Neural crest cell (in vitro differentiated cells): ENCODE results near the gene FGF11. TPM values are rescaled to one million over a fixed set of nuclear protein-coding genes. Genes with fewer than 3 reads are reported as not detected.

ENCODE experiments used
- DNase-seq: peaks from one replicate; pipeline ENCODE4 v3.0.0; 2021; ENCODE audit warnings: low read depth, mixed read lengths, low spot score
- H3K27ac Mint-ChIP-seq: one replicate; pipeline ENCODE4 v1.8.0; 2021; ENCODE audit warnings: mild to moderate bottlenecking, mixed read lengths; ENCODE audit not compliant: unreplicated experiment
- H3K27me3 Mint-ChIP-seq: 2 replicates; pipeline ENCODE4 v1.8.0; 2021; ENCODE audit warnings: low read depth, mild to moderate bottlenecking, mixed read lengths
- H3K36me3 Mint-ChIP-seq: 2 replicates; pipeline ENCODE4 v1.8.0; 2021; ENCODE audit warnings: low read depth, mild to moderate bottlenecking, mixed read lengths
- H3K4me1 Mint-ChIP-seq: 2 replicates; pipeline ENCODE4 v1.8.0; 2021; ENCODE audit warnings: mixed read lengths
- H3K4me3 Mint-ChIP-seq: one replicate; pipeline ENCODE4 v1.8.0; 2021; ENCODE audit warnings: mild to moderate bottlenecking, mixed read lengths
- H3K9me3 Mint-ChIP-seq: 2 replicates; pipeline ENCODE4 v1.8.0; 2021; ENCODE audit warnings: mixed read lengths
- total RNA-seq: library from RNA; stranded (reverse); gene quantifications from 2 replicates; pipeline ENCODE4 v1.2.1, GENCODE V29; 2021
- TF ChIP-seq, protein P1 (sequence below): fragments of 200-600 bp; sonication (generic); conservative IDR thresholded peaks from 2 replicates; pipeline ENCODE4 v1.5.0; 2021; ENCODE audit warnings: antibody characterized with exemption, mild to moderate bottlenecking

Gene FGF11
- total RNA-seq, 1 donor from 2014 or later, result 6.0 TPM

DNA sequence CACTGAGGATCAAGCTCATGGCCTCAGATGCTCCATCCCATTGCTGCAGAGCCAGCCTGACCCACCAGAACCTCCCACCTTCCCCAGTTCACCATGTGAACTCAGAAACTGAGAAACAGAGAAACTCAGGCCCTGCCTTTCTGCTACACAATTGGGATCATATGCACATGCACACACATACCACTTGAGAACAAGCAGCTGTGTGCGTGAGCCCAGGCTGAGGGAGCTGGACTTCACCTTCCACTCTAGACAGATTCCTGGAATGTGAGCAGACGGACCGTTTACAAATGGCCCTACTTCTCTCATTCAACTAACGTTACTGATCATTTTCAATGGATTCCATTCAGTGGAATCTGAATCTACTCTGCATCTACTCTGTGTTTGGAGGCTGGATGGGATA, 15.6 kb upstream of the FGF11 start:
- Mint-ChIP-seq H3K9me3 (no peaks in the 10 kb centered on the region), H3K4me1 (peaks cover 30% of the 10 kb centered on the region), H3K27me3 (peaks cover 2% of the 10 kb centered on the region), H3K27ac (no peak overlapping the region), H3K36me3 (no peaks in the 10 kb centered on the region), H3K4me3 (peak overlapping the region; percentile 10)
- TF ChIP-seq, protein P1, sequence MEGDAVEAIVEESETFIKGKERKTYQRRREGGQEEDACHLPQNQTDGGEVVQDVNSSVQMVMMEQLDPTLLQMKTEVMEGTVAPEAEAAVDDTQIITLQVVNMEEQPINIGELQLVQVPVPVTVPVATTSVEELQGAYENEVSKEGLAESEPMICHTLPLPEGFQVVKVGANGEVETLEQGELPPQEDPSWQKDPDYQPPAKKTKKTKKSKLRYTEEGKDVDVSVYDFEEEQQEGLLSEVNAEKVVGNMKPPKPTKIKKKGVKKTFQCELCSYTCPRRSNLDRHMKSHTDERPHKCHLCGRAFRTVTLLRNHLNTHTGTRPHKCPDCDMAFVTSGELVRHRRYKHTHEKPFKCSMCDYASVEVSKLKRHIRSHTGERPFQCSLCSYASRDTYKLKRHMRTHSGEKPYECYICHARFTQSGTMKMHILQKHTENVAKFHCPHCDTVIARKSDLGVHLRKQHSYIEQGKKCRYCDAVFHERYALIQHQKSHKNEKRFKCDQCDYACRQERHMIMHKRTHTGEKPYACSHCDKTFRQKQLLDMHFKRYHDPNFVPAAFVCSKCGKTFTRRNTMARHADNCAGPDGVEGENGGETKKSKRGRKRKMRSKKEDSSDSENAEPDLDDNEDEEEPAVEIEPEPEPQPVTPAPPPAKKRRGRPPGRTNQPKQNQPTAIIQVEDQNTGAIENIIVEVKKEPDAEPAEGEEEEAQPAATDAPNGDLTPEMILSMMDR, result no peak
- DNase-seq, result no peak

GRCh38 chr17:7425316-7425715, 14.0 kb upstream of the FGF11 start, which contains the start of gene SPEM2:
Gene SPEM2, plus strand, starts transcription at chr17:7425616. Its CDS starts 73 bp downstream, at chr17:7425689.
- TF ChIP-seq, protein P1, result no peak
- H3K9me3 Mint-ChIP-seq, result no peaks in the 10 kb centered on the region
- H3K4me1 Mint-ChIP-seq, result peaks cover 14% of the 10 kb centered on the region
- no peak within 1 kb of the TSS for H3K27ac Mint-ChIP-seq
- no peaks in the 10 kb centered on the region for H3K36me3 Mint-ChIP-seq
- no peaks in the 10 kb centered on the region for H3K27me3 Mint-ChIP-seq
- DNase-seq, result no peak
- H3K4me3 Mint-ChIP-seq, result no peak within 1 kb of the TSS

GRCh38 chr17:7425756-7426155, 13.6 kb upstream of the FGF11 start:
- DNase-seq, result no peak
- H3K4me1 Mint-ChIP-seq, result peaks cover 9% of the 10 kb centered on the region
- peaks cover 2% of the 10 kb centered on the region for H3K9me3 Mint-ChIP-seq
- H3K4me3 Mint-ChIP-seq, result no peak overlapping the region
- no peak overlapping the region for H3K27ac Mint-ChIP-seq
- no peaks in the 10 kb centered on the region for H3K36me3 Mint-ChIP-seq
- TF ChIP-seq, protein P1, result no peak
- H3K27me3 Mint-ChIP-seq, result no peaks in the 10 kb centered on the region

GRCh38 chr17:7426203-7426863, 13.0 kb upstream of the FGF11 start:
- H3K27me3 Mint-ChIP-seq, result no peaks in the 10 kb centered on the region
- peaks cover 4% of the 10 kb centered on the region for H3K9me3 Mint-ChIP-seq
- no peak overlapping the region for H3K4me3 Mint-ChIP-seq
- peaks cover 6% of the 10 kb centered on the region for H3K4me1 Mint-ChIP-seq
- no peak overlapping the region for H3K27ac Mint-ChIP-seq
- DNase-seq, result no peak
- no peaks in the 10 kb centered on the region for H3K36me3 Mint-ChIP-seq
- TF ChIP-seq, protein P1, result no peak

DNA sequence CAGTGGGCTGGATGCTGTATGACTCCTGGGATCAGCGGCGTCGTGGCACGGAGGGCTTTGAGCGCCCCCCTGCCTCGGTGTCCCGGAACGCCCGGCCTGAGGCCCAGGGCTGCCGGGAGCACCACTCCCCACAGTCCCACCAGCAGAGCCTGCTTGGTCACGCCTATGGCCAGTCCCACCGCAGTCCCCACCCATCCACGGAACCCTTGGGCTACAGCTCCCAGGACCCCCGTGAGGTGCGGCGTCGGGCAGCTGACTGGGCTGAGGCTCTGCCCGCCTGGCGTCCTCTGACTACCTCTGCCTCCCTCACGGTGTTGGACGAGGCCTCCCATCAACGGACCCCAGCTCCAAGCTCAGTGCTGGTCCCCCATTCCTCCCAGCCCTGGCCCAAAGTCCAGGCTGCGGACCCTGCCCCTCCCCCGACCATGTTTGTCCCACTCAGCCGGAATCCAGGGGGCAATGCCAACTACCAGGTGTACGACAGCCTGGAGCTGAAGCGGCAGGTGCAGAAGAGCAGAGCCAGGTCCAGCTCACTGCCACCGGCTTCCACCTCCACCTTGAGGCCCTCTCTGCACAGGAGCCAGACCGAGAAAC, 12.3 kb upstream of the FGF11 start:
- H3K27ac Mint-ChIP-seq, result no peak overlapping the region
- H3K36me3 Mint-ChIP-seq, result no peaks in the 10 kb centered on the region
- TF ChIP-seq, protein P1, result no peak
- H3K4me1 Mint-ChIP-seq, result peaks cover 6% of the 10 kb centered on the region
- H3K27me3 Mint-ChIP-seq, result no peaks in the 10 kb centered on the region
- DNase-seq, result no peak
- no peak overlapping the region for H3K4me3 Mint-ChIP-seq
- H3K9me3 Mint-ChIP-seq, result peaks cover 7% of the 10 kb centered on the region
